ENCODE measurements around the gene CANT1. TPM values are rescaled to one million over a fixed set of nuclear protein-coding genes. Genes with fewer than 3 reads are reported as not detected.
A peak's percentile ranks its signal among the peaks of the same experiment; 100 is the strongest.

CANT1 gene
- total RNA-seq, 1 experiment from 2014 or later: 86.4 TPM

GRCh38 chr17:78986649-78987328, 22.8 kb downstream of the CANT1 start:
- Mint-ChIP-seq H3K27ac (ENCODE audit: unreplicated experiment) (peak overlapping the region; percentile 67), H3K4me1 (ENCODE audit: low read depth, unreplicated experiment) (no peaks in the 10 kb centered on the region), H3K27me3 (ENCODE audit: insufficient read depth, unreplicated experiment) (no peaks in the 10 kb centered on the region), H3K4me3 (ENCODE audit: unreplicated experiment) (peak overlapping the region; percentile 65), H3K9me3 (ENCODE audit: unreplicated experiment) (no peaks in the 10 kb centered on the region), H3K36me3 (ENCODE audit: insufficient read depth, unreplicated experiment) (peaks cover 21% of the 10 kb centered on the region)
- POLR2A ChIA-PET: interaction anchor here (1.5 kb wide), 1 partner anchor 40 kb away, joined by 5 read pairs; no protein-coding TSS in a partner anchor
- Histone ChIP-seq H3K9me3 (no peaks in the 10 kb centered on the region), H3K27me3 (replicated peaks; ENCODE audit: control insufficient read depth, insufficient read depth, low read length) (no peaks in the 10 kb centered on the region), H3K4me3 (ENCODE audit: low read depth, low read length) (peak overlapping the region; percentile 8), H3K36me3 (ENCODE audit: control insufficient read depth, insufficient read depth, low read length) (no peaks in the 10 kb centered on the region), H3K4me1 (peaks cover 13% of the 10 kb centered on the region)
- BruUV-seq (replicated peaks): TSS peak; percentile 80
- TF ChIP-seq, protein P1, sequence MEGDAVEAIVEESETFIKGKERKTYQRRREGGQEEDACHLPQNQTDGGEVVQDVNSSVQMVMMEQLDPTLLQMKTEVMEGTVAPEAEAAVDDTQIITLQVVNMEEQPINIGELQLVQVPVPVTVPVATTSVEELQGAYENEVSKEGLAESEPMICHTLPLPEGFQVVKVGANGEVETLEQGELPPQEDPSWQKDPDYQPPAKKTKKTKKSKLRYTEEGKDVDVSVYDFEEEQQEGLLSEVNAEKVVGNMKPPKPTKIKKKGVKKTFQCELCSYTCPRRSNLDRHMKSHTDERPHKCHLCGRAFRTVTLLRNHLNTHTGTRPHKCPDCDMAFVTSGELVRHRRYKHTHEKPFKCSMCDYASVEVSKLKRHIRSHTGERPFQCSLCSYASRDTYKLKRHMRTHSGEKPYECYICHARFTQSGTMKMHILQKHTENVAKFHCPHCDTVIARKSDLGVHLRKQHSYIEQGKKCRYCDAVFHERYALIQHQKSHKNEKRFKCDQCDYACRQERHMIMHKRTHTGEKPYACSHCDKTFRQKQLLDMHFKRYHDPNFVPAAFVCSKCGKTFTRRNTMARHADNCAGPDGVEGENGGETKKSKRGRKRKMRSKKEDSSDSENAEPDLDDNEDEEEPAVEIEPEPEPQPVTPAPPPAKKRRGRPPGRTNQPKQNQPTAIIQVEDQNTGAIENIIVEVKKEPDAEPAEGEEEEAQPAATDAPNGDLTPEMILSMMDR (IDR thresholded peaks at IDR 0.05; ENCODE audit: insufficient read depth in 1 of 2, low read depth in 1 of 2, low read length in 1 of 2, severe bottlenecking in 1 of 2, unreplicated experiment in 1 of 2): no peak
- intact Hi-C loops (cut with micrococcal nuclease; ENCODE audit: unreplicated experiment): loop anchor here (1.0 kb wide), 1 partner anchor 56 kb away; no protein-coding TSS in a partner anchor
- CTCF ChIA-PET: interaction anchor here (0.8 to 1.2 kb wide), 4 partner anchors 15 to 63 kb away, joined by 3 to 10 read pairs (median 4); no protein-coding TSS in a partner anchor
- DNase-seq: peak in 1 of 2 experiments; percentile 37

- CTCF ChIA-PET: interaction anchor here (1.2 kb wide), 1 partner anchor 15 kb away, joined by 10 read pairs; no protein-coding TSS in a partner anchor
- TF ChIP-seq, protein P1 (IDR thresholded peaks at IDR 0.05; ENCODE audit: insufficient read depth in 1 of 2, low read depth in 1 of 2, low read length in 1 of 2, severe bottlenecking in 1 of 2, unreplicated experiment in 1 of 2): peak; percentile 26 to 32
- Mint-ChIP-seq H3K4me1 (ENCODE audit: low read depth, unreplicated experiment) (no peaks in the 10 kb centered on the region), H3K4me3 (ENCODE audit: unreplicated experiment) (peak overlapping the region; percentile 65), H3K36me3 (ENCODE audit: insufficient read depth, unreplicated experiment) (peaks cover 15% of the 10 kb centered on the region), H3K9me3 (ENCODE audit: unreplicated experiment) (no peaks in the 10 kb centered on the region), H3K27ac (ENCODE audit: unreplicated experiment) (peak overlapping the region; percentile 67), H3K27me3 (ENCODE audit: insufficient read depth, unreplicated experiment) (no peaks in the 10 kb centered on the region)
- Histone ChIP-seq H3K9me3 (no peaks in the 10 kb centered on the region), H3K27me3 (replicated peaks; ENCODE audit: control insufficient read depth, insufficient read depth, low read length) (no peaks in the 10 kb centered on the region), H3K4me1 (peaks cover 13% of the 10 kb centered on the region), H3K36me3 (ENCODE audit: control insufficient read depth, insufficient read depth, low read length) (no peaks in the 10 kb centered on the region), H3K4me3 (ENCODE audit: low read depth, low read length) (peak overlapping the region; percentile 8; the same call in 1 of the 2 replicates)
- DNase-seq: peak in 1 of 2 experiments; percentile 46
- intact Hi-C loops (cut with micrococcal nuclease; ENCODE audit: unreplicated experiment): loop anchor here (1.0 kb wide), 1 partner anchor 56 kb away; no protein-coding TSS in a partner anchor
- no TSS peak for BruUV-seq (replicated peaks)
- POLR2A ChIA-PET: interaction anchor here (1.5 kb wide), 1 partner anchor 41 kb away, joined by 5 read pairs; no protein-coding TSS in a partner anchor
Measured at GRCh38 chr17:78986048-78986648, 23.4 kb downstream of the CANT1 start.

DNA sequence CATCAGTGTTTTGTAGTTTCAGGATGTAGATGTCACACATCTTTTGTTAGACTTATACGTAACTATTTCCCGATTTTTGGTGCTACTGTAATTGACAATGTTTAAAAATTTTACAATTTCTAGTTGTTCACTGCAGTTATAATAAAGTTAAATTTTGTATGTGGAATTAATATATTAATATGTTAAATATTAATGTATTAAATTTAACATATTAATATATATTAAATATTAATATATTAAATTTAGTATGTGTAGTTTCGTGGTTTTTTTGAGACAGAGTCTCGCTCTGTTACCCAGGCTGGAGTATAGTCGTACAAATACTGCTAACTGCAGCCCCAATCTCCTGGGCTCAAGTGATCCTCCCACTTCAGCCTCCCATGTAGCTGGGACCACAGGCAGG, 24.2 kb downstream of the CANT1 start:
- Mint-ChIP-seq H3K27me3 (ENCODE audit: insufficient read depth, unreplicated experiment) (no peaks in the 10 kb centered on the region), H3K36me3 (ENCODE audit: insufficient read depth, unreplicated experiment) (peaks cover 7% of the 10 kb centered on the region), H3K4me1 (ENCODE audit: low read depth, unreplicated experiment) (no peaks in the 10 kb centered on the region), H3K27ac (ENCODE audit: unreplicated experiment) (no peak overlapping the region), H3K4me3 (ENCODE audit: unreplicated experiment) (no peak overlapping the region), H3K9me3 (ENCODE audit: unreplicated experiment) (no peaks in the 10 kb centered on the region)
- no peaks in the 10 kb centered on the region for H3K27me3 ChIP-seq (replicated peaks; ENCODE audit: control insufficient read depth, insufficient read depth, low read length)
- peaks cover 15% of the 10 kb centered on the region for H3K4me1 ChIP-seq
- ChIA-PET POLR2A (no interaction called here), CTCF (no interaction called here)
- no peak for DNase-seq
- intact Hi-C loops (cut with micrococcal nuclease; ENCODE audit: unreplicated experiment): no loop called here
- BruUV-seq (replicated peaks): no TSS peak
- H3K36me3 ChIP-seq (ENCODE audit: control insufficient read depth, insufficient read depth, low read length): no peaks in the 10 kb centered on the region
- no peaks in the 10 kb centered on the region for H3K9me3 ChIP-seq
- TF ChIP-seq, protein P1 (IDR thresholded peaks at IDR 0.05; ENCODE audit: insufficient read depth in 1 of 2, low read depth in 1 of 2, low read length in 1 of 2, severe bottlenecking in 1 of 2, unreplicated experiment in 1 of 2): no peak
- H3K4me3 ChIP-seq (ENCODE audit: low read depth, low read length): no peak overlapping the region
